NCI-H1694 treated with DMSO at 0.1 percent for 48 hours (cell line): ENCODE measurements around the gene DST.

Experiments
- DNase-seq: peaks from one replicate; lab custom pipeline; 2025; lab: John Stamatoyannopoulos, UW

Gene DST

DNA sequence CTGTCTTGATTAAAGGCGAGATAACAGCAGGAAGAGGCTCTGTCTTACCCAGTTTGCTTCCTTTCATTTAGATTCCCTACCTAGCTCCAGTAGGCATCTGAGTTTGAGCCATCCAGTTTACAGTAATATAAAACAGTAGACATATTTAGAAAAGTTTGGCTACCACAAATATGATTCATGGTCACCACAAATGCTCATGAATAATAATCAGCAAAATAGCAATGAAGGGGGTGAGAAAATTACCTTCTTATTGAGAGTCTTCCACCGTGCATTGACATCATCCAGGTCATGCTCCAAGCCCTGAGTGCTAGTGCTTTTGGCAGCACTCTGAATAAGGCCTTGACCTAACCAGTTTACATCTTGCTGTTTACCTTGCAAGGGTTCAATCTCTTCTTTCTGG lies 106.2 kb downstream of the DST start:
- no peak for DNase-seq

DNA sequence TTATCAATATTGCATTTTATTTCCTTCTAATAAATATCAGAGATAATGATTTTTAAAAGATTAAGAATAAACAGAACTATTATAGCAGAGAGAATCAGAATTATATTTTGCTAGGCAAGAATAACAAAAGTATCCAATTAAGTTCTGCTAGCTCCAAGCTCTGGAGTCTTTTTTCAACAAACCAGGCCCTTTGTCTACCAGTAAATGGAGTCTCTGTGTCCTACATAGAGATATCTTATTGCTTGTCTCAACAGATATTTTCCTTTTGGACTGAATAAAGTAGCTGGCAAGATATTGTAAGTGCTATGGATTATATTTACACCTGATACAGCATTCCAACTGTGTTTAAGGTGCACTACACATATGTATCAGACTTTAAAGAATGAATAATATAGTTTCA lies 107.1 kb downstream of the DST start:
- DNase-seq = no peak

- DNase-seq = no peak
Observed at GRCh38 chr6:56534680-56535419, 107.8 kb downstream of the DST start.

GRCh38 chr6:56532766-56533551 lies 109.7 kb downstream of the DST start:
- DNase-seq = no peak

DNA sequence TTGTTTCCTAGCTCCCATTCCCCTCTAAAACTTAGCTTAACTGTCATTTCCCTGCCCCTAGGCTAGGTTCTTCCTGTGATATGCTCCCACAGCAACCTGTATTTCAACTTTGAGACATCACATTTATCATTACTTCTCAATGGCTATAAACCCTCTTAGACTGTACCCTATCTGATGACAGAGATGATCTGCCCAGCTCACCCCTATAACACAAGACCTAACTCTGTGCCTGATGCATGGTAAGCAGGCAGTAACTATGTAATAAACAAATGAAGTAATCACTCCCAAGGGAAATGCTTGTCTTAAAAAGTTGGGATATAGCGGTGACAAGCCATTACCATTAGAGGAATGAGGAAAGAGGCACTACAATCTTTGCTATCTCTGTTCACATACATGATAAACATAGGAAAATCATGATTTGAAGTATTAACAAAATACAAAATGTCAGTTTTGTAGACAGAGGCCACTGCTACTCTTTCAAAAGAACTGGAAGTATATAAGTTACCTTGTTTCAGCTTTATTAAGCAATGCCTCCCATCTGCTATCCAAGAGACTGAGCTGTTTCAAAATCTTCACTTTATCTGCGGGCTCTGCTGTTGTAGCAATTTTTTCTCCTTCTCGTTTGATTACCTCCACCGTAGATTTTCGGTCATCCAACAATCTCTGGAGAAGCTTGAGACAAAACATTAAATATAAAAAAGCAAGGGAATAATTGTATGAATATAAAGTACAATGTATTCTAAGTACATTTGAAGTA lies 110.7 kb downstream of the DST start:
- no peak for DNase-seq

- no peak for DNase-seq
Observed at GRCh38 chr6:56529594-56530191, 113.0 kb downstream of the DST start.

DNA sequence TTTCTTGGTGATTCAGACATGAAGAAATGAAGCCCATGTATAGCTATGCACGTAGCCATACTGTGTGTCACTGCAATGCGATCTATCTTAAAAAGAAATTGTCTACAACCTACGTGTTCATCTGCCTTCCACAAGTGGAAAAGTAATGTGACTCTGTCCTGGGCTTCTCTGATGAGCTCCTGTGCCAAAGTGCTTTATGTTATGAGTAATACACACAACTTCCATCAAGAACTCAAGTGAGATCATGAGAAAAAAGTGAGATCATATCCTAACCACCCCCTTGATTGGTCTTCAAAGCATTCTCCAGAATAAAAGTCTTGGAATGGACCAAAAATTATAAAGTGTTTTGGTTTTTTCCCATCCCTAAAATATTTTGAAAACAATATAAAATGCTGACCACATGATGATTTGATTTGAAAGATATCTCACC lies 114.3 kb downstream of the DST start:
- no peak for DNase-seq

- no peak for DNase-seq
Observed at GRCh38 chr6:56527934-56528333, 114.8 kb downstream of the DST start.

GRCh38 chr6:56526860-56527544 lies 115.7 kb downstream of the DST start:
- DNase-seq = no peak

- DNase-seq = no peak
Observed at GRCh38 chr6:56525974-56526789, 116.5 kb downstream of the DST start.

DNA sequence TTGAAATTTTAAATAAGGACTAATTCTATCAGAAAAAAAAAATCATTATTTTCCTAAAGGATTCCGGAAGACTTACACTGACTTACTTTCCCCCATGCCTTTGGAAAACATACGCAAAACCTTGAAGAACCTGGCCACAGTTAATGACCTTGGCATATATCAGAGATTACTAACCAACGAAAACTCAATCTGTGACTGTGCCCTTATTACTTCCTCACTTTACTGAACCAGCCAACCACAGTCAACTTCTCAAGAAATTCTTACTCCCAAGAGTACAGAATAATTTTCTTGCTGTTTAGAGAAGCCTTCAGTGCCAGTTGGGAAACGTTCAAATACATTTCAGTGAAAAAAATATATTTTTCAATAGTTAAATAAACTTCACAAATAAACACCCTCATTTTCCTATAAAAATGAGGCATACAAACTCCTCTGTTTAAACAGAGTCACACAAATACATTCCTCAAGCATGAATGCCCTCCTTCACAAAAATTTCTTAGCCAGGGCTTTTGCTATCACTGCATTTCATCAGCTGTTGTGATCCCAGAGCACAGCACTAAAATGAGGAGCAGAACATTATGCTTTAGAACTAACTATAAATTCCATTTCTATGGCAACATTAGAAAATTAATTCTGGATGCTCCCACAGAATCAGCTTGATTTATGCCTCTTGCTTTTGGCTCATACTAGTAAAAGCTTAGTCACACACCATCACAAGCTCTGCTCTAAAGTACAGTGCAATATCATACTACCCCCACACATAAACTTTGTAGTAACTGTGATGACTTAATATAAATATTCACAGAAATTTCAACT lies 117.6 kb downstream of the DST start:
- DNase-seq = no peak

DNA sequence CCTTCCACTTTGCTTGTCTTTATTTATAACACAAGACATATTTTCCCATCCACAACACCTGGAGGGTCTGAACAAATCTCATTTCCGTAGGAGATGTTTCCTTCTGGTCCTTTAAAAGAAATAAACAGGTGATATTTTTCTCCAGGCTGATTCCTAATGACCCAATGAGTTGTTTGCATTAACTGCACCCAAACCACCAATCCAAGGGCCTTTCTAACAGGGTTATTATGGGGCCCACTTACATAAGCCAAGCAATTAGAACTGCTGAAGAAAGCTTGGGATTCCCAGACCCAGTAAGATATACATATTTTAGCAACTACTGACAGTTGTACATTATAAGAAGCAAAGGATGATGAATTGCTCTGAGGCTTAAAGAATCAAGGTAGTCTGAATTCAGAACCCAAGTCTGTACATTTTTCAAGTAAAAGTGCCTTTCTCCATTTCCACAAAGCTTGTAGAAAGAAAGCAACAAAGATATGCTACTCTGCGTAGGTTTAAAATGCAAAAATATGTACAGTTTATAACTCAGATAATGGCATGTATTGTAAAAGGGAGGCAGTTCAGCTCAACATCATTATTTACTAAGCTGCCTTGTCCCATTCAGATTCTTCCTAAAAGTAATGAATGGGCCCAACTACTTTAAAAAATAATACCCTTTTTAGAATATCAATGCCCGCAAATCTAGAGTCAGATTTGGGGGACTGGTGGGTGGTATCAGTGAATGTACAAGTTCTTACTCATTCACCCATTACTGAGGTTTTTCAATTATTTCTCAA lies 120.0 kb downstream of the DST start:
- DNase-seq = no peak

GRCh38 chr6:56521976-56522375 lies 120.7 kb downstream of the DST start:
- DNase-seq = no peak

- DNase-seq = no peak
Observed at GRCh38 chr6:56521454-56521853, 121.2 kb downstream of the DST start.

GRCh38 chr6:56520218-56520617 lies 122.5 kb downstream of the DST start:
- no peak for DNase-seq

DNA sequence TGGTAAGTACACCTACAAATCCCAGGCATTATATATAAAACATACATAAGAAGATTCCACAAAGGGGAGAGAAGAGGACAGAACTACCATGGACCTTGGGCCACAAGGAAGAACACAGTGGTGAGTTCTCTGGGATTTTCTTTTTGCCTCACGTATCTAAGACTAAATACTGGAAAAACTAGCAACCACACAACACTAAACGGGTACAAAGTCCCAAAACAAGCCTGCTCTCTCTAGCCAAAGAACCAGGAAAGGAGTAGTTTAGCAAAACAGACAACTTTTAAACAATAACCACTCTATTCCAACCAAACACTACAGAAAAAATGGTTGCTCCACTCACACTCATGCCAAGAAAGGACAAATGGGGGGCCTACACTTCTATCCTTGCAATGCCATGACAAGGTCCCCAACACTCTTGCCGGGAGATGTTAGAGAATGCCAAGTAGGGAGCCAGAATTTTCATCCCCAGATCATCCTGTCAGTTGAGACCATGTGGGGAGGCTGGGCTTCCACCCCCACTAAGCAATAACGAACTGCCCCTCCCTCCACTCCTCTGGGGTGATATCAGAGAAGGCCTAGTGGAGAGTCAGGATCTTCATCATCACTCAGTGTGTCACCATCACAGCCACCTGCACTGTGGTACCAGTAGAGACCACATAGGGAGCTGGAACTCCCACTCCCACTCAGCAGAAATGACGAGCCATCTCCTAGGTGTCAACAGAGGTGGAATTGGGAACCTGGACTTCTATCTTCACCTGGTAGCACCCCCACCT lies 123.5 kb downstream of the DST start:
- DNase-seq = no peak

GRCh38 chr6:56517155-56517745 lies 125.4 kb downstream of the DST start:
- DNase-seq = no peak

- no peak for DNase-seq
Observed at GRCh38 chr6:56516003-56516402, 126.7 kb downstream of the DST start.
